ENCODE results near the gene ZNF536.

DNA sequence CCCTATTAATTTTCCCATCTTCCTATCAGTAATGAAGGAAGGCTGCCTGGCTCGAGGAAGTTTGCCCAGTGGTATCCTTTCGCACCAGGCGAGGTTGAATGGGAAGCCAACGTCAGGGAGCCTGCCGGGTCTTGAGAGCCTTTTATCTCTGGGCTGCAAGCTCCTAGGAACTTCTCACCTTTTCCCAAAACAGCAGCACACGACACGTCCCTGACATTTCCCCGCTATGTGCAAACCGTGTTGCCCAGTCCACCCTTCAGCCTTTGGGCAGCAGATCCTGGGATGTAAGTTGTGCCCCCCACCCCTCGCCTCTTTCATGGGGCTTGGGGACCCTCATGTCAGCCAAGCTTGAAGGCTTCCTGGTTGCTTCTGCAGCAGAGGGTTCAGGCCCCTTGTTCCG, 179.1 kb downstream of the ZNF536 start:
- TF ChIP-seq, protein P1, sequence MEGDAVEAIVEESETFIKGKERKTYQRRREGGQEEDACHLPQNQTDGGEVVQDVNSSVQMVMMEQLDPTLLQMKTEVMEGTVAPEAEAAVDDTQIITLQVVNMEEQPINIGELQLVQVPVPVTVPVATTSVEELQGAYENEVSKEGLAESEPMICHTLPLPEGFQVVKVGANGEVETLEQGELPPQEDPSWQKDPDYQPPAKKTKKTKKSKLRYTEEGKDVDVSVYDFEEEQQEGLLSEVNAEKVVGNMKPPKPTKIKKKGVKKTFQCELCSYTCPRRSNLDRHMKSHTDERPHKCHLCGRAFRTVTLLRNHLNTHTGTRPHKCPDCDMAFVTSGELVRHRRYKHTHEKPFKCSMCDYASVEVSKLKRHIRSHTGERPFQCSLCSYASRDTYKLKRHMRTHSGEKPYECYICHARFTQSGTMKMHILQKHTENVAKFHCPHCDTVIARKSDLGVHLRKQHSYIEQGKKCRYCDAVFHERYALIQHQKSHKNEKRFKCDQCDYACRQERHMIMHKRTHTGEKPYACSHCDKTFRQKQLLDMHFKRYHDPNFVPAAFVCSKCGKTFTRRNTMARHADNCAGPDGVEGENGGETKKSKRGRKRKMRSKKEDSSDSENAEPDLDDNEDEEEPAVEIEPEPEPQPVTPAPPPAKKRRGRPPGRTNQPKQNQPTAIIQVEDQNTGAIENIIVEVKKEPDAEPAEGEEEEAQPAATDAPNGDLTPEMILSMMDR (IDR thresholded peaks at IDR 0.05; ENCODE audit: low read depth, low read length): no peak
- TF ChIP-seq POLR2A (IDR thresholded peaks at IDR 0.05; ENCODE audit: extremely low read depth, insufficient read length): no peak
